Measurements from ENCODE around the gene TESMIN.

Gene TESMIN

DNA sequence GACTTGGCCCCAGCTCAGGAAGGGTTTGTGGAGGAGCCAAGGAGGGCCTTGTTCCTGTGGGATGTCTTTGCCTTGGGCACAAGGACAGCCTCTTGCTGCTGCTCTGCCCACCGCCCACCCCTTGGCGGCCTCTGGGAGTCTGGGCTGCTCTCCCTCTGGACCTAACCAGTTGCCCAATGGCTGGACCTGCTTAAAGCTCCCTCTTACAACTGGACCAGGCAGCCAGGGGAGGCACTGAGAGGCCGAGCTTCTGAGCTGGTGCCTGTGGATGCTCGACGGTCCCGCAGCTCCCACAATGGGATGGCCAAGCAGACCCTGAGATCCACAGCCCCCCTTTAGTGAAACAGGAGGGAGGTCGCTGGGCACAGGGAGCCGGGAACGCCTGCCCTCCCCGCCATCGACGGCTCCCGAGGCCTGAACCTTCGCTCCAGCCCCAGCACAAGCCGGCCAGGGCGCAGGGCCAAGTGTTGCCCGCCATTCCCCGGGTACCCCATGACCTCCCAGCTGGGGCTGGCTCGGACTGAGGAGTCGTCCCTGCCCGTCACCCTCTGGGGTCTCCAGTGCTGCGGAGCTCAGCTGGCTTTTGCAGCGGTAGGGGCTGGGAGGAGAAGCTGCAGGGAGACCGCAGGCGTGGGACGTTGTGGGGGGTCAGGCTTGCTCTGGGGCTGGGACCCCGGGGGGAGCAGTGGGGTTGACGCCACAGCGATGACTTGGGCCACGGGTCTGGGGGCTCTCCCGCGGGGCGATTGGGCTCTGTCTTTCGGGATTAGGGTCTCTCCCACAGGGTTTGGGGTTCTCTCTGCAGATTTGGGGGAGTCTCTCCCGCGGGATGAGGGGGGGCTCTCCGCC is 67.6 kb downstream of the TESMIN start:
- no peak for DNase-seq (ENCODE audit: low read depth)

DNA sequence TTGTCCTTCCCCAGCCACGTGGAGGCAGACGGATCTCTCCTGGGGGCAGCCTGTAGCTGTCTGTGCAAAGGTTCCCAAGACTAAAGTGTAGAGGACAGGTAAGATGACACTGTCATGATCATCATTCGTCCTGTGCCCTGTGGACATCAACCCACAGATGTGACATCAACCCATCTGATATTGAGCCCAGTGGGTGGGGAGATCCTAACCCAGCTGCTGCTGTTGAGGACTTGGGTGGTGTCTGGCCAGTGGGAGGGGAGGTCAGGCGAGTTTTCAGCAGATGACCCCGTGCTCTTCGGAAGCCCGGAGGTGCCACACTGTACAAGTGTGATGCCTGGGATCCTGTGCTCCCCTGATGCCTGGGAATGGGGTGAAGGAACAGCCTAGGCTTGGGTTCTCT is 68.2 kb downstream of the TESMIN start:
- no peak for DNase-seq (ENCODE audit: low read depth)

DNA sequence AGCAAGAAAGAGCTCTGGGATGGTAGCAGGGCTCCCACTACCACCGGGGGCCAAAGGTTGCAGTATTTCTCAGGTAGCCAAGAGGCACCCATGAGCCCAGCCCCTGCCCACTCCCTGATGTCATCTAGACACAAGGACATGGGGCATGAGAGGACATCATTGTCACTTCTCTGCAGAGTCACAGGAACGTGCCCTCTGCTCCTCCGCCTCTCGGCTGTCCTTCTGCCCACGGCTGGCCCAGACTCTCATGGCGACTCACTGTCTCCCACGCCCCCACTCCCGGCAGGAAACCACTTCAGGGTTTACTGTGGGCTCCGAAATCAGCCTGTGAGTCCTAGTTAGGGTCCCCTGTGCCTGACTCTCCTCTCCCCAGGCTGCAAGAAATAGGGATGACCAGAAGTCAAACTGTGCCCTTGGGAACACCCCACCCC is 68.8 kb downstream of the TESMIN start:
- no peak for DNase-seq (ENCODE audit: low read depth)

DNA sequence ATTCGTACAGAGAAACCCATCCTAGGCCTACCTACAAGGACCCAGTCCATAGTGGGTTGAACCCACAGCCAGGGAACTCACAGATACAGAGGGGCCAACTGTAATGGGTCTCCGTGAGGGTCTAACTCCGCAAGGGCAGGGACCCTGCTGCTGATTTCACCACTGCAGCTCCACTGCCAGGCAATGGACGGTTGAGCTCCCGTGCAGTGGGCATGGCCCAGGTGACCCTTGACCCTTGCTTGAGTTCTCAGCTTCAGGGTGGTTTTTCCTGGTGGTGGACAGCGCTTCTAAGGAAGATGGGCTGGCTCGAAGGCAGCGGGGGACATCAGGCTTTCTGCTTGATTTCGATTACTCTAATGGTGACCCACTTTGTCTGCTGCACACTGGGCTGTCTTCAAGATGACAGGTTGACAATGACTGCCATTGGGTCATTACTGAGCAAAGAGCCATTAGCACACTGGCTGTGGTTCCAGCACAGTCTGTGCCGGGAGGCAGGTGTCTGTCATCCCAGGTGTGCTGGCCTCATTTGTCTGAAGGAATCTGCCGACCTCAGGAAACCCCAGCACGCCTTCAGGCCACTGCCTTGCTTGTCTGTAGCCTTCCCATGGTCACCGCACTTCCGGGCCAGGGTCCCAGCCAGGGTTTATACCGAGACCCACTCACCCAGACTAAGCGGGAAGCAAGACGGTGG is 70.6 kb downstream of the TESMIN start:
- DNase-seq (ENCODE audit: low read depth), result no peak

DNA sequence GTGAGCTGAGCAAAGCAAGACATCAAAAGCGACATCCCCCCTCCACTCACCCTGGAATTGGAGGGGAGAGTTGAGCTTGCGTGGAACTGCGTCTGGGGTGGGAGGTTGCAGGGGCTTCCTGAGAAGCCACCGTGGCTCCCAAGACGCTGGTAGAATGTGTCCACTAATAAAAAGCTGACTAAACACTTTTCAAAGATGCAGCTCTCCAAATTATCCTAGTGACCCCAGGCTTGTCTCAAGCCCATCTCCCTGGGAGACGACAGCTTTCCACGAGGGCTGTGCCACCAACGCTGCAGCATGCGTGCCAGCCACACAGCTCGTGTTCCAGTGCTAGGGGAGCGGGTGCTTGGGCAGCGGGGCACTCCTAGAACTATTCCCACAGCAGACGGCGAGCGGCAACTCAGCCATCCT is 73.3 kb downstream of the TESMIN start:
- no peak for DNase-seq (ENCODE audit: low read depth)

DNA sequence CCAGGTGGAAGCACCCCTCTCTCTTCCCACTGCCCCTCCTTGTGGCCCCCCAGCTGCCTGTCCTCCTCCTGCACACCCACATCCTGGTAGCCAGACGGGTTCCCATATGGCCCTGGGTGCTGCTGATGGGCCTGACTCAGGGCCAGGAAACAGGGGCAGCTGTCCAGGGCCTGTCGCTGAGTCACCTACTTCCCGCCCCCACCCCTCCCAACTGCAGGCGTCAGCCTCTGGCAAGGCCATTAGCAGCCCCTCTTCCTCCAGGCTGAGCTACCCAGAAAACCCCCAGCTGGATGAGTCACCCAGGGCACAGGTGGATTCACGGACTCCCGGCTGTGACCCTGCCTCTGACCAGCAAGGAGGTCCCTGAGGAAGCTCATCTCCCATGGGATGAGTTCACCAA is 73.9 kb downstream of the TESMIN start:
- no peak for DNase-seq (ENCODE audit: low read depth)

GRCh38 chr11:68674461-68674860 is 76.9 kb downstream of the TESMIN start:
- DNase-seq (ENCODE audit: low read depth), result no peak

- DNase-seq (ENCODE audit: low read depth), result no peak
Observed at GRCh38 chr11:68673991-68674390, 77.3 kb downstream of the TESMIN start.

DNA sequence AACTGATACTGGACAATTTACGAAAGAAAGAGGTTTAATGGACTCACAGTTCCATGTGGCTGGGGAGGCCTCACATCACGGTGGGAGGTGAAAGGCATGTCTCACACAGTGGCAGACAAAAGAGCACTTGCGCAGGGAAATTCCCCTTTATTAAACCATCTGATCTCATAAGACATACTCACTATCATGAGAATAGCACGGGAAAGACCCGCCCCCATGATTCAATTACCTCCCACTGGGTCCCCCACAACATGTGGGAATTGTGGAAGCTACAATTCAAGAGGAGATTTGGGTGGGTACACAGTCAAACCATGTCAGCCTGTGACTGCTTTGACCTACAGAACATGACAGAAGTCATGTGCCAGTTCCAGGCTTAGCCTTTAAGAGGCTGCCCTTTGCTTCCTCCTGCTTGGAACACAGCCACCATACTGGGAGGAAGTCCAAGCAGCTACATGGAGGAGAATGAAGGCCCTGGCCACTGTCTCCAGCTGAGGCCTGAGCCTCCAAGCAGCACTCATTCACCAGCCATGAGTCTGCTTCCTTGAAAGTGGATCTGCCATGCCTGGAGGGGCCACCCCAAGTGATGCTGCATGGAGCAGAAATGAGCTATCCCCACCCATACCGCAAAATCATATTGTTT is 77.9 kb downstream of the TESMIN start:
- no peak for DNase-seq (ENCODE audit: low read depth)

DNA sequence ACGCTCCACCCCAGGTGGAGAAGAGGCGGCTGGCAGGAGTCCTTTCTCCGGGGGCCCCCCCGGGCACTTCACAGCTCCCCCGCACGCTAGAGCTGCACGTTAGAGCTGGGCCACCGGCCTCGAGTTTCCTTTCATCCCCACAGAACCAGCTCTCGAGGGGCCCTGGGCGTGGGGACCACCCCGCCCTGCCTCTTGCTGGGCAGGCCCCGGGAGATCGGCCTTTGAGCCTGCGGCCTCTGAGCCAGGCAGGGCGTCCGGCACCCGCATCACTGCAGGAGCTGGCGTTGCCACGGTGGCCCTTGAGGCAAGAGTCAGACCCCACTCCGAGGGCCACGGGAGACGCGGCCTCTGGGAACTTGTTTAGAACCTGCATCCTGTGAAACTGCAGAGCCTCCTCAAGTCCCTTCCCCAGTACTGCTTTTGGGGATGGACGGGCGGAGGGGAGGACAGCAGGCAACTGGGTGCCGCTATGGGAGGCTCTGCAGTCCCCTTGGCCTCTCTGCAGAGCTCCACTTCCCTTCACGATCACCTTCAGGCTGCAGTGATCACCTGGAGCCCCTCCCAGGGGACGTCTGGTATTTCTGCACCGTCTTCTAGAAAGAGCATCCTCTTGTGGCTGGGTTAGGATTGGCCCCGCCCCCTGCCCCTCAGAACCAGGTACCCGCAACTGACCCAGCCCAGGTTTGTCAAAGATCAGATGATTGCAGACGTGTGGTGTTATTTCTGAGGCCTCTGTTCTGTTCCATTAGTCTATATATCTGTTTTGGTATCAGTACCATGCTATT is 80.9 kb downstream of the TESMIN start:
- no peak for DNase-seq (ENCODE audit: low read depth)

GRCh38 chr11:68669301-68670090 is 81.8 kb downstream of the TESMIN start:
- DNase-seq (ENCODE audit: low read depth), result no peak

DNA sequence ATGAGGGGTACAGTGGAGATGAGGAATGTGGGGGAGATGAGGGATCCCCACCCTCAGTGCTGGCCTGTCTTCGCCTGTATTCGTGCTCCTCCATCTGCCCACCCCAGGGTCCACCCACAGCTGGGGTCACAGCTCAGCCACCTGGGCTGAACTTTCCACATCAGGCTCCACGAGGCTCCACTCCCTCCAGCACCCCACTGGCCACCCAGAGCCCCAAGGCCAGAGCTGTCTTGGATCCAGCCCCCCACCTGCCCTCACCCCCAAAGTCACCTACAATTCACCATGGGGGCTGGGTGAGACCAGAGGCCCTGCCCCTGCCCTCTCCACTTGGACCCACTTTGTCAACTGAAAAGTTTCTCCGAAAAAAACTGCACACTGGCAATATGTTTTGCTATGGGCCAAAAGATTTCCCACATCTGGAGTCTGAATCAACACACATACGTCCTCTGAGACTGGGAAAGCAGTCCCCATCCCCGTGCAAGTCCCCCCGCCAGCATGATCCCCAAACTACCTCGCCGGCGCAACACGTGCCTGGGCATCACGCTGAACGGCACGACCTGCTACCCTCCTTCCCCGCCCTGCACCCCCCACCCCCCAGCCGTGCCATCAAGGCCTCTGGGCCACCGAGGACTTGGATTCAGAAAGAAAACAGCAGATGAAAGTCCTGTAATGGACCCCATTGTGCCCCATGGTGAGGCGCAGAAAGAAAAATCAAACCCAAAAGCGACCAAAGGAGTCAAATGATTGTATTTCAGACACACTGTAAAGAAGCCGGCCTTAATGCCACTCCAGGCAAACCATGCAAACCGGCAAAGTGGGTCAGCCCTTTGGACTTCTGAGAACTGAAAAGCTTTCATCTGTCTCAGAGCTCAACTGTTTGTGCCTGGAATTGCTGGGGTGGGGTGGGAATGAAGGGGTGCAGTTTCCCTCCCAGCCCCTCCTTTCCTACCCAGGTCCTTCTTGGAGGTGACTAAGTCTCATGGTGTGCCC is 83.5 kb downstream of the TESMIN start:
- DNase-seq (ENCODE audit: low read depth), result no peak

GRCh38 chr11:68666849-68667248 is 84.5 kb downstream of the TESMIN start:
- DNase-seq (ENCODE audit: low read depth), result no peak

DNA sequence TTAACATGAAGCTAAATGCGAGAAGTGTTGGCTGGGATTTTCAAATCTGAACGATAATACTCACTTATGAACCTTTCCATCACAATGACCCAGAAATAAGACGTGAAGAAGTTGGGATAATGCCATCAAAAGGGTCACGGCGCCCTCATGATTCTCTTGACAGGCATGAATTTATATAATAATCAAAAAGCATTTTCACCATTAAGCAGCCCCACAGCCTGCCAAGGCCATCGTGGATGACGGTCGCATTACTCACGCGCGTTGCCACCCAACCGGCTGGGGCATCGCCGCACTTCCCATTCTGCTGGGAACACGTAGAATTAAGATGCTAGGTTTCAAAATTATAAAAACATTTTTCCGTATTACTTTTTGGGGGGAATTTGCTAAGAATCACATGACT is 85.9 kb downstream of the TESMIN start:
- DNase-seq (ENCODE audit: low read depth), result no peak

DNA sequence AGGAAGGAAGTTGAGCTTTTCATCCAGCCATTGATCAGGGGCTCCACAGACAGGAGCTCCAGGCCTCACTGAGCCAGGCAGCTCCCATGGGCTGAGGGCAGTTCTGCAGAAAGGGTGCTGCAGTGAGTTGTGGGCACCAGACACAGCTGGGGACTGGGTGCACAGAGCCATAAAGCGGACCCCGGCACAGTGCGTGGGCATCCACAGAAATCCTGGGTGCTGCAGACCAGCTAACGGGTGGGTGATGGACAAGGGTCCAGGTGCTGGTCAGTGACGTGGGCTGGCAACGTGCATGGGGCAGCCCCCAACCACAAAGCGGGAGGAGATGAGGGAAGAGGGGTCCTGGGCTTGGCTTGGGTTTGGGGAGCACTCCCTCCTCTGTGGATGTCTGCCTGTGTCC is 86.4 kb downstream of the TESMIN start:
- DNase-seq (ENCODE audit: low read depth), result no peak

DNA sequence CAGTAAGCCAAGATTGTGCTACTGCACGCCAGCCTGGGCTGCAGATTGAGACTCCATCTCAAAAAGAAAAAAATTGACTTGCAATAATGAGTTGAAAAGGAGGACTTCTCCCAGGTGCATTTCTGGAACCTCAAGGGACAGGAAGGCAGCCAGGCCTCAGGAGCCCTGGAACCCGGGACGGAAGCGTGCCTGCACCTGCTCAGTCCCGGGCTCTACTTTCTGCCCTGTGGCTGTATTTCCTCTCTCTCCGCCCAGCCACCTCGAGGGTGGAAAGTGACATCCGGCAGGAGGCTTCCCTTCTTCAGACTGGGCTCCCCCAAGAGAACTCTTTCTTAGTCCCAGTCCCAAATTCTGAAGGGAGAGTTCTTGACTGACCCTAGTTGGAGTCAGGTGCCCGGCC is 87.2 kb downstream of the TESMIN start:
- no peak for DNase-seq (ENCODE audit: low read depth)

- no peak for DNase-seq (ENCODE audit: low read depth)
Observed at GRCh38 chr11:68663482-68664010, 87.8 kb downstream of the TESMIN start.

GRCh38 chr11:68661697-68662603 is 89.4 kb downstream of the TESMIN start:
- DNase-seq (ENCODE audit: low read depth), result no peak

GRCh38 chr11:68661014-68661413 is 90.3 kb downstream of the TESMIN start:
- no peak for DNase-seq (ENCODE audit: low read depth)
